ENCODE data around the gene CRELD2.

Gene CRELD2

GRCh38 chr22:49929211-49929979, 11.0 kb downstream of the CRELD2 start:
- DNase-seq (ENCODE audit: insufficient read length, low spot score) (peak; percentile 56), FAIRE-seq (no peak)
- TF ChIP-seq CTCF (IDR thresholded peaks at IDR 0.05; ENCODE audit: insufficient read depth, missing control alignments): peak; percentile 68

- no peak for TF ChIP-seq CTCF (IDR thresholded peaks at IDR 0.05; ENCODE audit: insufficient read depth, missing control alignments)
- FAIRE-seq (no peak), DNase-seq (ENCODE audit: insufficient read length, low spot score) (no peak)
Observed at GRCh38 chr22:49929994-49930575, 11.7 kb downstream of the CRELD2 start.

- peak; percentile 49 for TF ChIP-seq CTCF (IDR thresholded peaks at IDR 0.05; ENCODE audit: insufficient read depth, missing control alignments)
- no peak for DNase-seq (ENCODE audit: insufficient read length, low spot score)
- FAIRE-seq: no peak
Observed at GRCh38 chr22:49930596-49931412, 12.4 kb downstream of the CRELD2 start.

- TF ChIP-seq CTCF (IDR thresholded peaks at IDR 0.05; ENCODE audit: insufficient read depth, missing control alignments): no peak
- DNase-seq (ENCODE audit: insufficient read length, low spot score) (no peak), FAIRE-seq (no peak)
Observed at GRCh38 chr22:49933236-49934159, 15.1 kb downstream of the CRELD2 start.

GRCh38 chr22:49934160-49934890, 15.9 kb downstream of the CRELD2 start:
- FAIRE-seq (no peak), DNase-seq (ENCODE audit: insufficient read length, low spot score) (no peak)
- no peak for TF ChIP-seq CTCF (IDR thresholded peaks at IDR 0.05; ENCODE audit: insufficient read depth, missing control alignments)

GRCh38 chr22:49934891-49935557, 16.6 kb downstream of the CRELD2 start:
- no peak for TF ChIP-seq CTCF (IDR thresholded peaks at IDR 0.05; ENCODE audit: insufficient read depth, missing control alignments)
- DNase-seq (ENCODE audit: insufficient read length, low spot score) (no peak), FAIRE-seq (no peak)

Measured in D721Med (cell line).